Heart left ventricle (tissue), 16 donors: ENCODE results near the gene XIAP. TPM values are rescaled to one million over a fixed set of nuclear protein-coding genes. Genes with fewer than 3 reads are reported as not detected.

ENCODE experiments used
- ATAC-seq, 4 donors: fragments of 200-7000 bp; cut with Tn5 transposase; one replicate each; pipeline ENCODE4 v1.9.1; 2020 to 2022; ENCODE audit warnings: moderate library complexity in 4 of 4, mild to moderate bottlenecking in 3 of 4, moderate number of reproducible peaks in 1 of 4
- DNase-seq, 5 donors: peaks; one replicate each; pipeline ENCODE4 v3.0.0-alpha.2; 2020
- H3K27ac ChIP-seq, 12 donors: fragments of 200-600 bp; sonication (generic) in 4 of 12; one replicate each; pipeline versions ENCODE4 v1.5.0 to v1.8.0; 2016 to 2022; ENCODE audit warnings: mild to moderate bottlenecking in 2 of 12
- H3K27me3 ChIP-seq, 9 donors: fragments of 200-600 bp; sonication (generic) in 2 of 9; one replicate each; pipeline versions ENCODE4 v1.5.1 to v1.8.0; 2016 to 2022; ENCODE audit warnings: mild to moderate bottlenecking in 3 of 9
- H3K36me3 ChIP-seq, 9 donors: fragments of 200-600 bp; sonication (generic) in 2 of 9; one replicate each; pipeline versions ENCODE4 v1.5.0 to v1.8.0; 2018 to 2022; ENCODE audit warnings: mild to moderate bottlenecking in 2 of 9
- H3K4me1 ChIP-seq, 12 donors: fragments of 200-600 bp; sonication (generic) in 4 of 12; one replicate each; pipeline versions ENCODE4 v1.5.0 to v1.8.0; 2016 to 2022; ENCODE audit warnings: mild to moderate bottlenecking in 3 of 12
- H3K4me3 ChIP-seq, 12 donors: fragments of 200-600 bp; sonication (generic) in 4 of 12; one replicate each; pipeline versions ENCODE4 v1.5.0 to v1.8.0; 2017 to 2022; ENCODE audit warnings: mild to moderate bottlenecking in 9 of 12, moderate library complexity in 4 of 12
- H3K9me3 ChIP-seq, 12 donors: fragments of 200-600 bp; sonication (generic) in 4 of 12; one replicate each; pipeline versions ENCODE4 v1.5.0 to v1.8.0; 2016 to 2022; ENCODE audit warnings: mild to moderate bottlenecking in 1 of 12
- CTCF ChIP-seq, 12 donors: fragments of 200-600 bp; sonication (generic) in 4 of 12; IDR thresholded peaks; one replicate each; pipeline versions ENCODE4 v1.5.0 to v1.8.0; 2018 to 2022; ENCODE audit warnings: antibody characterized with exemption in 12 of 12, mild to moderate bottlenecking in 5 of 12
- POLR2A ChIP-seq, 2 donors: fragments of 450-650 bp; IDR thresholded peaks; one replicate each; pipeline ENCODE4 v1.6.1; 2017; ENCODE audit warnings: antibody characterized with exemption in 2 of 2, mild to moderate bottlenecking in 2 of 2, moderate library complexity in 2 of 2
- WGBS, 4 donors: extraction: QIAGEN DNeasy Blood & Tissue Kit in 2 of 4; methylation state at CpG; one replicate each; pipeline versions ENCODE4 v1.1.5 to v1.1.7; 2013 to 2018; 5-methylcytosine and 5-hydroxymethylcytosine counted together
- intact Hi-C, 10 donors: fragments of 100-400 bp; cut with DNase I; formaldehyde crosslinking; loops; one replicate each; pipeline versions ENCODE4 v1.11.1 to v1.14.2; 2022
- polyA plus RNA-seq, 2 donors: library from polyadenylated mRNA; stranded (reverse); fragments of 200-250 nt; gene quantifications; one replicate each; pipeline ENCODE4 v1.2.3, GENCODE V29; 2013
- total RNA-seq, 9 donors: library from RNA; depleted of rRNA in 2 of 9; stranded (reverse); fragments of >200 nt in 2 of 9; fragmentation: NEBNext Ultra II Directional in 3 of 9; extraction: Animal tissue kit (Norgen Biotek cat#: 25700) in 3 of 9; gene quantifications; one replicate each; pipeline versions ENCODE4 v1.1.0 to v1.2.4, GENCODE V29; 2016 to 2023
- donor health status: ischemic (EF 13 %, LVEDD 7.1; RV severe dilation, severe dysfunction).
- donor health status: healthy with polysubstance abuse.
- donor health status: DM: no; HTN: yes; CAD: no.
- donor health status: DM: no; HTN: no; CAD: no.
- donor health status: ischemic (EF 25% LVEDD 6.9; RV normal size, moderate dysfunction).
- donor health status: ischemic (EF 25% LVEDD 5.7; RV mildly dilated, moderate dysfunction).
- donor health status: healthy.
- donor health status: DM: yes; HTN: yes; CAD: no.
- donor health status: ischemic (EF 35%, LVEDD 5.7; RV mildly dilated, moderate dysfunction).
- donor health status: nonischemic (EF 11% LVEDD 7.7; RV severe dilation, severe dysfunction).
- donor health status: DM: yes; HTN: yes; CAD: no.
- donor health status: PGD.
- donor health status: ischemic (EF 29% LVEDD 5.4; RV normal size, mild dysfunction).
- donor health status: nonischemic (EF 23%, LVEDD 6.1; RV moderate dilation, normal function).

XIAP gene
- total and polyA plus RNA-seq, 11 donors, result 6.8 to 44.3 (median 23.9) TPM

- intact Hi-C loops, result no loop called here
- Histone ChIP-seq H3K4me3 (no peak overlapping the region), H3K9me3 (no peaks in the 10 kb centered on the region), H3K27me3 (no peaks in the 10 kb centered on the region), H3K27ac (no peak overlapping the region), H3K36me3 (no peaks in the 10 kb centered on the region), H3K4me1 (no peaks in the 10 kb centered on the region)
- TF ChIP-seq CTCF (IDR thresholded peaks at IDR 0.05) (no peak), POLR2A (IDR thresholded peaks at IDR 0.05) (no peak)
- DNase-seq (no peak), ATAC-seq (no peak)
- 59 to 75% (median 68%) methylated on average over 1 of the region's 1 CpG for WGBS, 4 donors
Measured at GRCh38 chrX:123851079-123851478, 8.8 kb upstream of the XIAP start.

- no peaks in the 10 kb centered on the region for H3K36me3 ChIP-seq
- H3K4me3 ChIP-seq, result no peak overlapping the region
- no peaks in the 10 kb centered on the region for H3K9me3 ChIP-seq
- H3K27me3 ChIP-seq, result no peaks in the 10 kb centered on the region
- WGBS, 4 donors, result 81 to 97% (median 89%) methylated on average over 2 of the region's 2 CpGs
- DNase-seq (no peak), ATAC-seq (no peak)
- TF ChIP-seq POLR2A (IDR thresholded peaks at IDR 0.05) (no peak), CTCF (IDR thresholded peaks at IDR 0.05) (no peak)
- intact Hi-C loops, result no loop called here
- no peak overlapping the region for H3K27ac ChIP-seq
- H3K4me1 ChIP-seq, result peaks cover 0 to 7% (median 0%) of the 10 kb centered on the region in 12 donors
Measured at GRCh38 chrX:123854329-123854728, 5.5 kb upstream of the XIAP start.

- no peak for TF ChIP-seq POLR2A (IDR thresholded peaks at IDR 0.05)
- no peak for TF ChIP-seq CTCF (IDR thresholded peaks at IDR 0.05)
- H3K4me1 ChIP-seq, result peaks cover 0 to 20% (median 0%) of the 10 kb centered on the region in 12 donors
- ATAC-seq (peak; percentile 59 to 75 (median 73)), DNase-seq (peak in 1 of 5 donors; percentile 79)
- intact Hi-C loops, result no loop called here
- H3K4me3 ChIP-seq, result peak overlapping the region; percentile 19 to 97 (median 74)
- 0 to 39% (median 19%) methylated on average over 14 to 15 of the region's 15 CpGs for WGBS, 4 donors
- no peaks in the 10 kb centered on the region for H3K27me3 ChIP-seq
- H3K36me3 ChIP-seq, result no peaks in the 10 kb centered on the region
- no peaks in the 10 kb centered on the region for H3K9me3 ChIP-seq
- H3K27ac ChIP-seq, result peak overlapping the region; percentile 93 to 100 (median 97)
Measured at GRCh38 chrX:123859409-123859845, 426 bp upstream of the XIAP start.

GRCh38 chrX:123860983-123861382 is 1.1 kb downstream of the XIAP start:
- Histone ChIP-seq H3K4me3 (peak overlapping the region; percentile 19 to 97 (median 74)), H3K27ac (peak overlapping the region; percentile 93 to 100 (median 97)), H3K27me3 (no peaks in the 10 kb centered on the region), H3K9me3 (no peaks in the 10 kb centered on the region), H3K4me1 (peaks cover 0 to 20% (median 0%) of the 10 kb centered on the region in 12 donors), H3K36me3 (no peaks in the 10 kb centered on the region)
- no peak for ATAC-seq
- TF ChIP-seq POLR2A (IDR thresholded peaks at IDR 0.05) (no peak), CTCF (IDR thresholded peaks at IDR 0.05) (no peak)
- 1 to 49% (median 20%) methylated on average over 4 of the region's 4 CpGs for WGBS, 4 donors
- intact Hi-C loops, result no loop called here
- DNase-seq, result no peak
